HEK293T (cell line): ENCODE results near the gene OR8A1.

ENCODE experiments used
- CTCF ChIA-PET: fragments of 350-600 bp; formaldehyde crosslinking; extraction: SDS; loops from one replicate; lab custom pipeline; 2021; ENCODE audit warnings: antibody characterized with exemption, inconsistent platforms; lab: Yijun Ruan, JAX
- POLR2A ChIA-PET: fragments of 350-600 bp; formaldehyde crosslinking; extraction: SDS; loops from one replicate; lab custom pipeline; 2020; ENCODE audit warnings: antibody characterized with exemption, inconsistent platforms; lab: Yijun Ruan, JAX
- DNase-seq: peaks from one replicate; pipeline ENCODE4 v3.0.0; 2012; ENCODE audit warnings: mixed read lengths; ENCODE audit errors: extremely low spot score
- ARNT ChIP-seq: fragments of 450-650 bp; IDR thresholded peaks from 2 replicates; pipeline ENCODE4 v1.6.1; 2017; ENCODE audit warnings: mild to moderate bottlenecking
- BHLHE40 ChIP-seq: fragments of 450-650 bp; IDR thresholded peaks from 2 replicates; pipeline ENCODE4 v1.6.1; 2016; ENCODE audit warnings: mild to moderate bottlenecking, moderate library complexity, borderline replicate concordance
- CTBP1 ChIP-seq: fragments of 450-650 bp; IDR thresholded peaks from 2 replicates; pipeline ENCODE4 v1.6.1; 2016; ENCODE audit warnings: borderline replicate concordance
- ELF4 ChIP-seq: fragments of 450-650 bp; IDR thresholded peaks from 2 replicates; pipeline ENCODE4 v1.6.1; 2017; ENCODE audit warnings: antibody characterized with exemption
- FOXA1 ChIP-seq: fragments of 450-650 bp; IDR thresholded peaks from 2 replicates; pipeline ENCODE4 v1.6.1; 2016; ENCODE audit warnings: mild to moderate bottlenecking
- FOXK2 ChIP-seq: fragments of 450-650 bp; IDR thresholded peaks from 2 replicates; pipeline ENCODE4 v1.6.1; 2016; ENCODE audit warnings: mild to moderate bottlenecking
- FOXM1 ChIP-seq: fragments of 450-650 bp; IDR thresholded peaks from 2 replicates; pipeline ENCODE4 v1.6.1; 2017; ENCODE audit warnings: mild to moderate bottlenecking, borderline replicate concordance
- HDGF ChIP-seq: fragments of 450-650 bp; IDR thresholded peaks from 2 replicates; pipeline ENCODE4 v1.6.1; 2017; ENCODE audit warnings: antibody characterized with exemption, borderline replicate concordance
- L3MBTL2 ChIP-seq: fragments of 450-650 bp; conservative IDR thresholded peaks from 2 replicates; pipeline ENCODE4 v1.6.1; 2016; ENCODE audit warnings: mild to moderate bottlenecking
- LEF1 ChIP-seq: fragments of 450-650 bp; IDR thresholded peaks from 2 replicates; pipeline ENCODE4 v1.6.1; 2017; ENCODE audit warnings: mild to moderate bottlenecking, borderline replicate concordance
- NFRKB ChIP-seq: fragments of 450-650 bp; IDR thresholded peaks from 2 replicates; pipeline ENCODE4 v1.6.1; 2016; ENCODE audit warnings: mild to moderate bottlenecking, moderate library complexity
- SP1 ChIP-seq: fragments of 450-650 bp; IDR thresholded peaks from 2 replicates; pipeline ENCODE4 v1.6.1; 2017
- SUZ12 ChIP-seq: fragments of 450-650 bp; IDR thresholded peaks from 2 replicates; pipeline ENCODE4 v1.6.1; 2016; ENCODE audit warnings: mild to moderate bottlenecking
- TARDBP ChIP-seq: fragments of 450-650 bp; IDR thresholded peaks from 2 replicates; pipeline ENCODE4 v1.6.1; 2016
- ZNF384 ChIP-seq: fragments of 450-650 bp; IDR thresholded peaks from 2 replicates; pipeline ENCODE4 v1.6.1; 2016
- TF ChIP-seq, protein P1 (sequence below): fragments of 450-650 bp; IDR thresholded peaks from 2 replicates; pipeline ENCODE4 v1.6.1; 2016

Gene OR8A1

DNA sequence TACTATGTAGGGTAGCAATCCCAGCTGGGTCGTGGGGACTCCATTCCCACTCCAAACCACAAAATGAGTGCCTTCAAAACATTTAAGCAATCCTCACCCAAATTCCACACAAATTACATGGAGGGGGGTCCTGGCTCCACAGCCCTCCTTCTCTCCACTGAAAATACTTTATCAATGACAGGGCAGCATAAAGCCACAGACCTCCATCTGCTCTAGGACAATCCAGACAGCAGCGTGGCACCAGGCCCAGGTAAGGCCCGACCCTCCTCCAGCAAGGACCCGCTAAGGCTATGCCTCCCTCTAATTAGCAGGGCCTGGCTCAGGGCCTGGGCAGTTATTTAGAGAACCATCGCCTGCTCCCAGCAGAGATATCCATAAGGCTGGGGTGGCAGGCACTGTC lies 41.3 kb downstream of the OR8A1 start, which contains the start of gene PANX3:
TSS of gene PANX3 (plus strand) at position 365 of the 400 bp plus-strand sequence. CDS start 129 bp downstream, outside the sequence.
- TF ChIP-seq FOXK2, result no peak
- TF ChIP-seq BHLHE40, result no peak
- TF ChIP-seq SUZ12, result no peak
- no peak for TF ChIP-seq ARNT
- TF ChIP-seq TARDBP, result no peak
- no peak for TF ChIP-seq FOXA1
- no peak for TF ChIP-seq FOXM1
- no peak for TF ChIP-seq LEF1
- TF ChIP-seq, protein P1, sequence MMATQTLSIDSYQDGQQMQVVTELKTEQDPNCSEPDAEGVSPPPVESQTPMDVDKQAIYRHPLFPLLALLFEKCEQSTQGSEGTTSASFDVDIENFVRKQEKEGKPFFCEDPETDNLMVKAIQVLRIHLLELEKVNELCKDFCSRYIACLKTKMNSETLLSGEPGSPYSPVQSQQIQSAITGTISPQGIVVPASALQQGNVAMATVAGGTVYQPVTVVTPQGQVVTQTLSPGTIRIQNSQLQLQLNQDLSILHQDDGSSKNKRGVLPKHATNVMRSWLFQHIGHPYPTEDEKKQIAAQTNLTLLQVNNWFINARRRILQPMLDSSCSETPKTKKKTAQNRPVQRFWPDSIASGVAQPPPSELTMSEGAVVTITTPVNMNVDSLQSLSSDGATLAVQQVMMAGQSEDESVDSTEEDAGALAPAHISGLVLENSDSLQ, result no peak
- no peak for TF ChIP-seq ELF4
- TF ChIP-seq NFRKB, result no peak
- no peak for TF ChIP-seq CTBP1
- no peak for TF ChIP-seq L3MBTL2
- no peak for TF ChIP-seq HDGF
- no peak for TF ChIP-seq SP1
- TF ChIP-seq ZNF384, result no peak
- ChIA-PET POLR2A (interaction anchor here (1.5 kb wide), 1 partner anchor 12 kb away, joined by 7 read pairs; the partner anchor contains the start of gene TBRG1), CTCF (no interaction called here)
- no peak for DNase-seq

DNA sequence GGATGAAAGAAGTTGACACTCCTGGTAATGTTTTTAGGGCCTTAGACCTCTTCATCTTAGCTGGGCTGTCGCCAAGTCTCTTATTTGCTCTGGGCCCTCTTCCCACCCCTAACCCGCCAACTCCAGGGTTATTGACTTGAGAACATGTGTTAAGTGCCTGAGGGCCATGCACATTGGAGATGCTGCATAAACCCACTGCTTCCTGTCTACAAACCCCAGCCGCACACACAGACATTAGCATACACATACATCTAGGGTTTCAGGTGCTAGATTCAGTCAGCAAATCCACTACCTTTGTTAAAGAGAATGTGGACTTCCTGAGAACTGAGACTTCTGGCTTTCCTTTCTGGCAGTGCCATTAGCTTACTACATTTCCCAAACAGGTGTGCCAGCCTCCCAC lies 42.2 kb downstream of the OR8A1 start:
- ChIA-PET POLR2A (interaction anchor here (0.6 kb wide), 1 partner anchor 10 kb away, joined by 3 read pairs; no protein-coding TSS in a partner anchor), CTCF (interaction anchor here (0.6 kb wide), 1 partner anchor 15 kb away, joined by 4 read pairs; no protein-coding TSS in a partner anchor)
- no peak for TF ChIP-seq FOXM1
- TF ChIP-seq CTBP1, result no peak
- TF ChIP-seq TARDBP, result no peak
- TF ChIP-seq FOXA1, result no peak
- no peak for TF ChIP-seq BHLHE40
- TF ChIP-seq HDGF, result no peak
- TF ChIP-seq FOXK2, result no peak
- no peak for TF ChIP-seq SUZ12
- no peak for TF ChIP-seq NFRKB
- TF ChIP-seq, protein P1, result no peak
- TF ChIP-seq ARNT, result no peak
- no peak for TF ChIP-seq SP1
- TF ChIP-seq LEF1, result no peak
- no peak for TF ChIP-seq ZNF384
- no peak for TF ChIP-seq L3MBTL2
- no peak for TF ChIP-seq ELF4
- DNase-seq, result no peak

DNA sequence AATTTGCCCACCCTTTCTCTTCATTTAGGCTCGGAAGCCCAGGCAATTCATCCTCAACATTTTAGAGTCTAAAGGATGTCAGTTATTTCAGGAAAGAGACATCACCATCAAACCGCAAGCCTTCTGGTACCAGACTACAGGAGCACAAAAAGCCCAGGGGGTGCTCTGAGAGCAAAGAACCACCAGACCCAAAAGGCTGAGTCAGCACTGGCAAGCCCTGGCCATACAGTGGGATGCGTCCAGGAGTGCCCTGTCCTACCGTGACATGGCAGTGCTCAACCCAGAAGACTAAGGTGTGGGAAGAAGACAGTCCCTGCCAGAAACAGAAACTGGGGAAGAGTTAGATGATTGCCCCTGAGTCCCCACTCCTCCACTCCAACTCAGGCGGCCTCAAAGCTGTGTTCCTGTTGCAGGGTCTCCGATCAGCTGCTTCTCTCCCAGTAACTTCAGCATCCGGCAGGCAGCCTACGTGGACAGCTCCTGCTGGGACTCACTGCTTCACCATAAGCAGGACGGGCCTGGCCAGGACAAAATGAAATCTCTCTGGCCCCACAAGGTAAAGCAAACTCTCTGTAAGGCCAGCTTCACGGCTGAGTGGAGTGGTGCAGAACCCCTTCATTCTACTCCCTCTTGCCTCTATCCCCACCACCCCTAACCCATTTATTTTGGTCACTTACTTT lies 42.9 kb downstream of the OR8A1 start:
- CTCF ChIA-PET, result no interaction called here

DNA sequence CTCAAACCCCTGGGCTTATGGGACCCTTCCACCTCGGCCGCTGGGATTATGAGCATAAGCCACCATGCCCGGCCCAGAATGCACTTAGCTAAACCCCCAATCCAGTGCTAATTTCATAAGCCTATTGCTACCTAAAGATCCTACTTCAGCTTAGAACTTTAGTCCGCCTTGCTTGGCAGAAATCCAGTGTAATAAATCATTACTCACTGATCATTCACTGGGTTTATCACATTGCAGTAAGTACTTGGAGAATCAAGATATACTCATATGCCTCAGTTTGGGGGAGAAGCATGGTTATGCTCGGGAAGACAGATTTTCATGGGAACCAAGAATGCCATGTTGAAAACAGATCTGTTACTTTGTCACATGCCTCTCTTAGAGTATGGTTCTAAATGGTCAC lies 49.1 kb downstream of the OR8A1 start:
- DNase-seq, result no peak
- POLR2A ChIA-PET, result no interaction called here
- TF ChIP-seq ELF4 (no peak), SUZ12 (no peak)
- TF ChIP-seq, protein P1, result 0 out of 2 replicates have a peak, but pooled peaks have one; percentile 21
- CTCF ChIA-PET, result no interaction called here

More for the DNA sequence above, 42.9 kb downstream of the OR8A1 start:
- TF ChIP-seq, protein P1, result no peak
- TF ChIP-seq ELF4 (no peak), LEF1 (no peak), BHLHE40 (no peak), FOXA1 (no peak), L3MBTL2 (no peak), HDGF (no peak), ZNF384 (no peak), SUZ12 (no peak), ARNT (no peak), NFRKB (no peak), FOXM1 (no peak)
- DNase-seq, result no peak
- POLR2A ChIA-PET, result no interaction called here
